ENCODE results near the gene ROR1.

- TF ChIP-seq GABPB1 (CRISPR knock-in tag; IDR thresholded peaks at IDR 0.05): no peak
- TF ChIP-seq, protein P1, sequence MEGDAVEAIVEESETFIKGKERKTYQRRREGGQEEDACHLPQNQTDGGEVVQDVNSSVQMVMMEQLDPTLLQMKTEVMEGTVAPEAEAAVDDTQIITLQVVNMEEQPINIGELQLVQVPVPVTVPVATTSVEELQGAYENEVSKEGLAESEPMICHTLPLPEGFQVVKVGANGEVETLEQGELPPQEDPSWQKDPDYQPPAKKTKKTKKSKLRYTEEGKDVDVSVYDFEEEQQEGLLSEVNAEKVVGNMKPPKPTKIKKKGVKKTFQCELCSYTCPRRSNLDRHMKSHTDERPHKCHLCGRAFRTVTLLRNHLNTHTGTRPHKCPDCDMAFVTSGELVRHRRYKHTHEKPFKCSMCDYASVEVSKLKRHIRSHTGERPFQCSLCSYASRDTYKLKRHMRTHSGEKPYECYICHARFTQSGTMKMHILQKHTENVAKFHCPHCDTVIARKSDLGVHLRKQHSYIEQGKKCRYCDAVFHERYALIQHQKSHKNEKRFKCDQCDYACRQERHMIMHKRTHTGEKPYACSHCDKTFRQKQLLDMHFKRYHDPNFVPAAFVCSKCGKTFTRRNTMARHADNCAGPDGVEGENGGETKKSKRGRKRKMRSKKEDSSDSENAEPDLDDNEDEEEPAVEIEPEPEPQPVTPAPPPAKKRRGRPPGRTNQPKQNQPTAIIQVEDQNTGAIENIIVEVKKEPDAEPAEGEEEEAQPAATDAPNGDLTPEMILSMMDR (IDR thresholded peaks at IDR 0.05): no peak
- TF ChIP-seq MAX (CRISPR knock-in tag; IDR thresholded peaks at IDR 0.05): no peak
- no peak for TF ChIP-seq USF2 (CRISPR knock-in tag; IDR thresholded peaks at IDR 0.05)
- TF ChIP-seq, protein P2, sequence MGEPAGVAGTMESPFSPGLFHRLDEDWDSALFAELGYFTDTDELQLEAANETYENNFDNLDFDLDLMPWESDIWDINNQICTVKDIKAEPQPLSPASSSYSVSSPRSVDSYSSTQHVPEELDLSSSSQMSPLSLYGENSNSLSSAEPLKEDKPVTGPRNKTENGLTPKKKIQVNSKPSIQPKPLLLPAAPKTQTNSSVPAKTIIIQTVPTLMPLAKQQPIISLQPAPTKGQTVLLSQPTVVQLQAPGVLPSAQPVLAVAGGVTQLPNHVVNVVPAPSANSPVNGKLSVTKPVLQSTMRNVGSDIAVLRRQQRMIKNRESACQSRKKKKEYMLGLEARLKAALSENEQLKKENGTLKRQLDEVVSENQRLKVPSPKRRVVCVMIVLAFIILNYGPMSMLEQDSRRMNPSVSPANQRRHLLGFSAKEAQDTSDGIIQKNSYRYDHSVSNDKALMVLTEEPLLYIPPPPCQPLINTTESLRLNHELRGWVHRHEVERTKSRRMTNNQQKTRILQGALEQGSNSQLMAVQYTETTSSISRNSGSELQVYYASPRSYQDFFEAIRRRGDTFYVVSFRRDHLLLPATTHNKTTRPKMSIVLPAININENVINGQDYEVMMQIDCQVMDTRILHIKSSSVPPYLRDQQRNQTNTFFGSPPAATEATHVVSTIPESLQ (CRISPR knock-in tag; IDR thresholded peaks at IDR 0.05): no peak
- no peak for TF ChIP-seq NFYB (CRISPR knock-in tag; conservative IDR thresholded peaks at IDR 0.05; ENCODE audit: low read depth)
- no peak for TF ChIP-seq CREM (CRISPR knock-in tag; IDR thresholded peaks at IDR 0.05)
- TF ChIP-seq ZBTB21 (CRISPR knock-in tag; IDR thresholded peaks at IDR 0.05; ENCODE audit: borderline replicate concordance): no peak
- TF ChIP-seq, protein P3, sequence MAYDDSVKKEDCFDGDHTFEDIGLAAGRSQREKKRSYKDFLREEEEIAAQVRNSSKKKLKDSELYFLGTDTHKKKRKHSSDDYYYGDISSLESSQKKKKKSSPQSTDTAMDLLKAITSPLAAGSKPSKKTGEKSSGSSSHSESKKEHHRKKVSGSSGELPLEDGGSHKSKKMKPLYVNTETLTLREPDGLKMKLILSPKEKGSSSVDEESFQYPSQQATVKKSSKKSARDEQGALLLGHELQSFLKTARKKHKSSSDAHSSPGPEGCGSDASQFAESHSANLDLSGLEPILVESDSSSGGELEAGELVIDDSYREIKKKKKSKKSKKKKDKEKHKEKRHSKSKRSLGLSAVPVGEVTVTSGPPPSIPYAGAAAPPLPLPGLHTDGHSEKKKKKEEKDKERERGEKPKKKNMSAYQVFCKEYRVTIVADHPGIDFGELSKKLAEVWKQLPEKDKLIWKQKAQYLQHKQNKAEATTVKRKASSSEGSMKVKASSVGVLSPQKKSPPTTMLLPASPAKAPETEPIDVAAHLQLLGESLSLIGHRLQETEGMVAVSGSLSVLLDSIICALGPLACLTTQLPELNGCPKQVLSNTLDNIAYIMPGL (CRISPR knock-in tag; IDR thresholded peaks at IDR 0.05): no peak
- TF ChIP-seq, protein P4, sequence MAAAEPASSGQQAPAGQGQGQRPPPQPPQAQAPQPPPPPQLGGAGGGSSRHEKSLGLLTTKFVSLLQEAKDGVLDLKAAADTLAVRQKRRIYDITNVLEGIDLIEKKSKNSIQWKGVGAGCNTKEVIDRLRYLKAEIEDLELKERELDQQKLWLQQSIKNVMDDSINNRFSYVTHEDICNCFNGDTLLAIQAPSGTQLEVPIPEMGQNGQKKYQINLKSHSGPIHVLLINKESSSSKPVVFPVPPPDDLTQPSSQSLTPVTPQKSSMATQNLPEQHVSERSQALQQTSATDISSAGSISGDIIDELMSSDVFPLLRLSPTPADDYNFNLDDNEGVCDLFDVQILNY (CRISPR knock-in tag; IDR thresholded peaks at IDR 0.05): no peak
Measured at GRCh38 chr1:63984257-63984929, 210.6 kb downstream of the ROR1 start.
